ENCODE data around the gene PPP2R3A.

PPP2R3A gene

GRCh38 chr3:136171097-136171542, 205.6 kb downstream of the PPP2R3A start:
- Histone ChIP-seq H3K27ac (peak overlapping the region in 8 of 11 experiments; percentile 19 to 65 (median 35); a peak in 13 of 22 replicates), H4K20me1 (peaks cover 94 to 100% (median 100%) of the 10 kb centered on the region in 11 experiments), H3K9ac (peak overlapping the region in 3 of 11 experiments; percentile 8 to 40 (median 25); a peak in 2 of 22 replicates), H3K36me3 (peaks cover 0 to 40% (median 9%) of the 10 kb centered on the region in 11 experiments; a peak in 12 of 22 replicates), H3K4me1 (peaks cover 15 to 50% (median 26%) of the 10 kb centered on the region in 10 experiments), H3K4me3 (0 out of 20 replicates have a peak overlapping the region, but pooled peaks of 1 of the 10 experiments have one; percentile 5), H3K27me3 (no peaks in the 10 kb centered on the region), H3K9me3 (replicated peaks in 1 of 11) (peaks cover 0 to 44% (median 18%) of the 10 kb centered on the region in 11 experiments; a peak in 14 of 22 replicates), H3K4me2 (peak overlapping the region; percentile 24 to 74 (median 64))
- TF ChIP-seq Cebpa-rat (IDR thresholded peaks at IDR 0.05), result no peak

- no peak for TF ChIP-seq Cebpa-rat (IDR thresholded peaks at IDR 0.05)
- Histone ChIP-seq H3K4me2 (peak overlapping the region in 3 of 11 experiments; percentile 70 to 74 (median 71); a peak in 3 of 22 replicates), H3K4me3 (no peak overlapping the region), H3K27me3 (no peaks in the 10 kb centered on the region), H3K9me3 (replicated peaks in 1 of 11) (peaks cover 0 to 36% (median 5%) of the 10 kb centered on the region in 11 experiments; a peak in 8 of 22 replicates), H3K4me1 (peaks cover 15 to 50% (median 26%) of the 10 kb centered on the region in 10 experiments), H3K9ac (no peak overlapping the region), H4K20me1 (peaks cover 100% of the 10 kb centered on the region in 11 experiments), H3K27ac (no peak overlapping the region), H3K36me3 (peaks cover 0 to 56% (median 15%) of the 10 kb centered on the region in 11 experiments; a peak in 12 of 22 replicates)
These were observed 208.5 kb downstream of the PPP2R3A start for GRCh38 chr3:136173939-136174490.

DNA sequence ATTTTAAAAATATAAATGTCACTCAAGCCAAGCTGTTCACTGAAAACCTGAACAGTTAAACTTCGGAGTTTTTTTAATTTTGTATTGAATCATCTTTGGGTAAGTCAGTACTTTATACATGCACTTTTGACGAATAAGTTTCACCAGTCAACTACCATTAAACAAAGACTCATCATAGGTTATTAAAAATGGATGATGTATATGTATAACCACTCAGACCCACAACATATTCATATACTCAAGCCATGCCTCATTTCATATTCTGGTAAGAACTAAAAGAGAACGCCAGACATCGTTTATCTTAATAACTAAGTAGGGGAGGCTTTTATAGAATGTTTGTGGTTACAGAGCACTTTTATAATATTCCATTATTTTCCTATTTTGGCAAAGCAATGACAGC, 212.3 kb downstream of the PPP2R3A start:
- TF ChIP-seq Cebpa-rat (IDR thresholded peaks at IDR 0.05), result no peak
- Histone ChIP-seq H3K4me3 (no peak overlapping the region), H3K27me3 (no peaks in the 10 kb centered on the region), H3K9ac (no peak overlapping the region), H4K20me1 (peaks cover 97 to 100% (median 98%) of the 10 kb centered on the region in 11 experiments), H3K27ac (no peak overlapping the region), H3K4me2 (no peak overlapping the region), H3K4me1 (peaks cover 0 to 45% (median 8%) of the 10 kb centered on the region in 10 experiments; a peak in 14 of 20 replicates), H3K9me3 (replicated peaks in 1 of 11) (peaks cover 0 to 38% (median 17%) of the 10 kb centered on the region in 11 experiments; a peak in 15 of 22 replicates), H3K36me3 (peaks cover 0 to 59% (median 26%) of the 10 kb centered on the region in 11 experiments; a peak in 17 of 22 replicates)

- Histone ChIP-seq H4K20me1 (peaks cover 97 to 100% (median 98%) of the 10 kb centered on the region in 11 experiments), H3K27me3 (no peaks in the 10 kb centered on the region), H3K27ac (no peak overlapping the region), H3K4me2 (peak overlapping the region in 2 of 11 experiments; percentile 21 to 38; a peak in 1 of 22 replicates), H3K4me3 (no peak overlapping the region), H3K9ac (no peak overlapping the region), H3K4me1 (peaks cover 0 to 50% (median 10%) of the 10 kb centered on the region in 10 experiments; a peak in 15 of 20 replicates), H3K9me3 (replicated peaks in 1 of 11) (peaks cover 0 to 46% (median 33%) of the 10 kb centered on the region in 11 experiments; a peak in 15 of 22 replicates), H3K36me3 (peaks cover 0 to 65% (median 33%) of the 10 kb centered on the region in 11 experiments; a peak in 18 of 22 replicates)
- no peak for TF ChIP-seq Cebpa-rat (IDR thresholded peaks at IDR 0.05)
These were observed 216.2 kb downstream of the PPP2R3A start for GRCh38 chr3:136181741-136182140.

DNA sequence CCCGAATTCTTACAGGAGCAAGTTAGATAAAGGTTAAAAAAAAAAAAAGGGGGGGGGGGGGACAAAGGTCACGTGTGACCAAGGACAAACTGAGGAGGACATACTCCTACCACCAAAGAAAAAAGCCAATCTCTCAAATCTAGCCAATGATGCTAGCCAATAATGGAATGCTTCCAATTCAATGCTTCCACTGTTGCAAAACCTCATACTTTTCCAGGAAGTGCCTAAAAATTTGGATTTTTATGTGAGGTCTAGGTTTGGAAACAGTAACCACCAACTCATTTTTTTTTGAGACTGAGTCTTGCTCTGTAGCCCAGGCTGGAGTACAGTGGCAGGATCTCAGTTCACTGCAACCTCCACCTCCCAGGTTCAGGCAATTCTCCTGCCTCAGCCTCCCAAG, 219.2 kb downstream of the PPP2R3A start:
- Histone ChIP-seq H3K4me2 (peak overlapping the region in 2 of 11 experiments; percentile 3 to 29; a peak in 2 of 22 replicates), H3K4me1 (peaks cover 0 to 78% (median 22%) of the 10 kb centered on the region in 10 experiments; a peak in 17 of 20 replicates), H4K20me1 (peaks cover 97 to 100% (median 98%) of the 10 kb centered on the region in 11 experiments), H3K27ac (no peak overlapping the region), H3K36me3 (peaks cover 0 to 85% (median 48%) of the 10 kb centered on the region in 11 experiments; a peak in 18 of 22 replicates), H3K4me3 (no peak overlapping the region), H3K9ac (no peak overlapping the region), H3K9me3 (replicated peaks in 1 of 11) (peaks cover 0 to 70% (median 55%) of the 10 kb centered on the region in 11 experiments; a peak in 15 of 22 replicates), H3K27me3 (no peaks in the 10 kb centered on the region)
- no peak for TF ChIP-seq Cebpa-rat (IDR thresholded peaks at IDR 0.05)

- Histone ChIP-seq H3K9me3 (replicated peaks in 1 of 11) (peaks cover 0 to 79% (median 60%) of the 10 kb centered on the region in 11 experiments; a peak in 15 of 22 replicates), H4K20me1 (peaks cover 99 to 100% (median 100%) of the 10 kb centered on the region in 11 experiments), H3K4me1 (peaks cover 6 to 91% (median 28%) of the 10 kb centered on the region in 10 experiments), H3K36me3 (peaks cover 0 to 96% (median 58%) of the 10 kb centered on the region in 11 experiments; a peak in 18 of 22 replicates), H3K27me3 (no peaks in the 10 kb centered on the region), H3K27ac (no peak overlapping the region), H3K4me3 (no peak overlapping the region), H3K9ac (no peak overlapping the region), H3K4me2 (peak overlapping the region in 9 of 11 experiments; percentile 0 to 68 (median 34); a peak in 11 of 22 replicates)
- no peak for TF ChIP-seq Cebpa-rat (IDR thresholded peaks at IDR 0.05)
These were observed 220.8 kb downstream of the PPP2R3A start for GRCh38 chr3:136186344-136186743.

DNA sequence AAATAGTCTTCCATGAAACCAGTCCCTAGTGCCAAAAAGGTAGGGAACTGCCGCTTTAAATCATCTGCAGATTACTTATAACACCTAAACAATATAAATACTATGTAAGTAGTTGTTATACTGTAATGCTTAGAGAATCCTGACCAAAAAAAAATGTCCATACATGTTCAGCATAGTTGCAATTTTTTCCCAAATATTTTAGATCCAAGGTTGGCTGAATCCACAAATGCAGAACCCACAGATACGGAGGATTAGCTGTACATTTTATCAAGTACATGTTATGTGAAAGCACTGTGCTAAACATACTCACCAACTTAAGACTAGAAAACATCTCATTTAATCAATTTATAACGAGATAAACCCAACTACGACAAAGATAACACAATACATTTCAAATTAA, 221.3 kb downstream of the PPP2R3A start:
- H3K4me1 ChIP-seq, result peaks cover 11 to 92% (median 33%) of the 10 kb centered on the region in 10 experiments
- peak overlapping the region in 9 of 11 experiments; percentile 0 to 68 (median 34); a peak in 10 of 22 replicates for H3K4me2 ChIP-seq
- peaks cover 0 to 76% (median 57%) of the 10 kb centered on the region in 11 experiments; a peak in 15 of 22 replicates for H3K9me3 ChIP-seq (replicated peaks in 1 of 11)
- no peaks in the 10 kb centered on the region for H3K27me3 ChIP-seq
- H3K9ac ChIP-seq, result no peak overlapping the region
- H3K27ac ChIP-seq, result no peak overlapping the region
- no peak for TF ChIP-seq Cebpa-rat (IDR thresholded peaks at IDR 0.05)
- H4K20me1 ChIP-seq, result peaks cover 100% of the 10 kb centered on the region in 11 experiments
- peaks cover 0 to 96% (median 59%) of the 10 kb centered on the region in 11 experiments; a peak in 18 of 22 replicates for H3K36me3 ChIP-seq
- no peak overlapping the region for H3K4me3 ChIP-seq

GRCh38 chr3:136187868-136188267, 222.3 kb downstream of the PPP2R3A start:
- TF ChIP-seq Cebpa-rat (IDR thresholded peaks at IDR 0.05), result no peak
- H3K4me2 ChIP-seq, result peak overlapping the region in 7 of 11 experiments; percentile 15 to 94 (median 34); a peak in 11 of 22 replicates
- H3K27me3 ChIP-seq, result no peaks in the 10 kb centered on the region
- peaks cover 0 to 70% (median 48%) of the 10 kb centered on the region in 11 experiments; a peak in 14 of 22 replicates for H3K9me3 ChIP-seq (replicated peaks in 1 of 11)
- peaks cover 19 to 92% (median 42%) of the 10 kb centered on the region in 10 experiments for H3K4me1 ChIP-seq
- H3K27ac ChIP-seq, result no peak overlapping the region
- H3K4me3 ChIP-seq, result no peak overlapping the region
- H4K20me1 ChIP-seq, result peaks cover 100% of the 10 kb centered on the region in 11 experiments
- H3K36me3 ChIP-seq, result peaks cover 0 to 96% (median 51%) of the 10 kb centered on the region in 11 experiments; a peak in 18 of 22 replicates
- H3K9ac ChIP-seq, result no peak overlapping the region; a peak in 1 of 22 replicates

Measured in BLaER1 treated with 17β-estradiol and CSF1 and Interleukin-3, amounts not matched to agents 10 nM and 100 nM (cell line).